Measurements from ENCODE around the gene ZNF385A. TPM values are rescaled to one million over a fixed set of nuclear protein-coding genes. Genes with fewer than 3 reads are reported as not detected.
A peak's percentile ranks its signal among the peaks of the same experiment; 100 is the strongest.

ZNF385A gene
- total RNA-seq, 4 donors from 2014 or later: 1.9 to 17.5 (median 5.7) TPM

DNA sequence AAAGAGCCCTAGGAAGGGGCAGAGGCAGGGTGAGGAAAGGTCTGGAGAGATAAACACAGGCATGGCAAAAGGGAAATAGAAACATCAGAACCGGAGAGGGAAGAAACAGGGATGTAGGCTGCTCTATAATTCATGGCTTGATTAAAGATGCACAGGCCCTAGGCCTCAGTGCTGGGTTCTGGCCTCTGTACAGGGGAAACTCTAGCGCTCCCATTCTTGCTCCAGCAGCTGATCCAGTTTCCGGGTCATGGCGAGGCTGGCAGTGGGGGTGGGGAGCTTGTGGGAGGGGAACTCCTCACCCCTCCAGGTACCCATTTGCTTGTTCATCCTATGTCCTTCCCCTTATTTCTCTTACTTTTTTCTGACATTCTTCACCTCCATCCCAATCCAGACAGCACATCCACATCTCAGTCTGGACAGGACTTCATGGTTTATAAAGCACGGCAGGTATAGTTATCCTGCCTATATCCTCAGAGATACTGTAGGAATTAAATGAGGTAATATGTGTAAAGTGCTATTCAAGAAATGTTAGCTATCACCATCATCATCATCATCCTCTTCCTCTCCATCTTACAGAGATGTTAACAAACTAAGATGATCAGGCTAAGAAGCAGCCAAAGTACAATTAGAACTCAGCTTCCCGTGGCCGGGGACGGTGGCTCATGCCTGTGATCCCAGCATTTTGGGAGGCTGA lies 12.3 kb downstream of the ZNF385A start:
- in situ Hi-C loops (cut with MboI; ENCODE audit: low pct_ligation_motif_present in 1 of 4, low pct_unique_long_range_greater_than_20kb in 1 of 4, low sequenced_read_pairs in 3 of 4): no loop called here
- Histone ChIP-seq H3K4me1 (peaks cover 0 to 58% (median 26%) of the 10 kb centered on the region in 4 donors), H3K36me3 (no peaks in the 10 kb centered on the region), H3K27ac (peak overlapping the region; percentile 38 to 57 (median 47)), H3K27me3 (no peaks in the 10 kb centered on the region), H3K4me3 (no peak overlapping the region), H3K9me3 (no peaks in the 10 kb centered on the region)
- DNase-seq: no peak
- TF ChIP-seq, protein P1, sequence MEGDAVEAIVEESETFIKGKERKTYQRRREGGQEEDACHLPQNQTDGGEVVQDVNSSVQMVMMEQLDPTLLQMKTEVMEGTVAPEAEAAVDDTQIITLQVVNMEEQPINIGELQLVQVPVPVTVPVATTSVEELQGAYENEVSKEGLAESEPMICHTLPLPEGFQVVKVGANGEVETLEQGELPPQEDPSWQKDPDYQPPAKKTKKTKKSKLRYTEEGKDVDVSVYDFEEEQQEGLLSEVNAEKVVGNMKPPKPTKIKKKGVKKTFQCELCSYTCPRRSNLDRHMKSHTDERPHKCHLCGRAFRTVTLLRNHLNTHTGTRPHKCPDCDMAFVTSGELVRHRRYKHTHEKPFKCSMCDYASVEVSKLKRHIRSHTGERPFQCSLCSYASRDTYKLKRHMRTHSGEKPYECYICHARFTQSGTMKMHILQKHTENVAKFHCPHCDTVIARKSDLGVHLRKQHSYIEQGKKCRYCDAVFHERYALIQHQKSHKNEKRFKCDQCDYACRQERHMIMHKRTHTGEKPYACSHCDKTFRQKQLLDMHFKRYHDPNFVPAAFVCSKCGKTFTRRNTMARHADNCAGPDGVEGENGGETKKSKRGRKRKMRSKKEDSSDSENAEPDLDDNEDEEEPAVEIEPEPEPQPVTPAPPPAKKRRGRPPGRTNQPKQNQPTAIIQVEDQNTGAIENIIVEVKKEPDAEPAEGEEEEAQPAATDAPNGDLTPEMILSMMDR (IDR thresholded peaks at IDR 0.05): no peak
- TF ChIP-seq EP300 (IDR thresholded peaks at IDR 0.05; ENCODE audit: low read depth) (no peak), POLR2A (IDR thresholded peaks at IDR 0.05) (no peak), POLR2AphosphoS5 (IDR thresholded peaks at IDR 0.05) (no peak)
- 58 to 72% methylated on average over 7 to 8 of the region's 8 CpGs for WGBS, 2 donors (ENCODE audit: low coverage in 1 of 2)
- intact Hi-C loops (cut with DNase I; ENCODE audit: low total_unique reads): no loop called here

- no peak for DNase-seq
- 0 to 57% methylated on average over 1 to 5 of the region's 5 CpGs for WGBS, 2 donors (ENCODE audit: low coverage in 1 of 2)
- in situ Hi-C loops (cut with MboI; ENCODE audit: low pct_ligation_motif_present in 1 of 4, low pct_unique_long_range_greater_than_20kb in 1 of 4, low sequenced_read_pairs in 3 of 4): no loop called here
These were observed 13.0 kb downstream of the ZNF385A start for GRCh38 chr12:54371328-54372112.

GRCh38 chr12:54370171-54370730 lies 14.3 kb downstream of the ZNF385A start:
- no peak for TF ChIP-seq EP300 (IDR thresholded peaks at IDR 0.05; ENCODE audit: low read depth)
- TF ChIP-seq POLR2AphosphoS5 (IDR thresholded peaks at IDR 0.05): peak in 1 of 3 donors; percentile 11
- TF ChIP-seq, protein P1 (IDR thresholded peaks at IDR 0.05): peak; percentile 87 to 93 (median 92)
- H3K4me3 ChIP-seq: peak overlapping the region; percentile 13 to 49 (median 24)
- H3K36me3 ChIP-seq: no peaks in the 10 kb centered on the region
- in situ Hi-C loops (cut with MboI; ENCODE audit: low pct_ligation_motif_present in 1 of 4, low pct_unique_long_range_greater_than_20kb in 1 of 4, low sequenced_read_pairs in 3 of 4): no loop called here
- H3K27me3 ChIP-seq: no peaks in the 10 kb centered on the region
- peak; percentile 79 for DNase-seq
- intact Hi-C loops (cut with DNase I; ENCODE audit: low total_unique reads): no loop called here
- 15 to 27% methylated on average over 8 to 42 of the region's 44 CpGs for WGBS, 2 donors (ENCODE audit: low coverage in 1 of 2)
- H3K4me1 ChIP-seq: peaks cover 0 to 58% (median 26%) of the 10 kb centered on the region in 4 donors
- peak overlapping the region; percentile 39 to 63 (median 53) for H3K27ac ChIP-seq
- no peaks in the 10 kb centered on the region for H3K9me3 ChIP-seq

More at GRCh38 chr12:54371328-54372112, 13.0 kb downstream of the ZNF385A start:
- intact Hi-C loops (cut with DNase I; ENCODE audit: low total_unique reads): no loop called here
- Histone ChIP-seq H3K27me3 (no peaks in the 10 kb centered on the region), H3K4me3 (no peak overlapping the region), H3K4me1 (peaks cover 0 to 58% (median 26%) of the 10 kb centered on the region in 4 donors), H3K27ac (peak overlapping the region; percentile 38 to 63 (median 54)), H3K9me3 (no peaks in the 10 kb centered on the region), H3K36me3 (no peaks in the 10 kb centered on the region)
- no peak for TF ChIP-seq EP300 (IDR thresholded peaks at IDR 0.05; ENCODE audit: low read depth)
- peak in 2 of 3 donors; percentile 45 to 58 for TF ChIP-seq POLR2AphosphoS5 (IDR thresholded peaks at IDR 0.05)

- peak overlapping the region; percentile 39 to 63 (median 53) for H3K27ac ChIP-seq
- H3K4me3 ChIP-seq: peak overlapping the region in 3 of 4 donors; percentile 23 to 49 (median 26)
- no peak for DNase-seq
These were observed 14.9 kb downstream of the ZNF385A start for GRCh38 chr12:54369597-54370131.

More at GRCh38 chr12:54369597-54370131, 14.9 kb downstream of the ZNF385A start:
- Histone ChIP-seq H3K36me3 (no peaks in the 10 kb centered on the region), H3K27me3 (no peaks in the 10 kb centered on the region), H3K9me3 (no peaks in the 10 kb centered on the region), H3K4me1 (peaks cover 0 to 52% (median 23%) of the 10 kb centered on the region in 4 donors)
- intact Hi-C loops (cut with DNase I; ENCODE audit: low total_unique reads) (loop anchor here (10.0 kb wide), 1 partner anchor 145 kb away; no protein-coding TSS in a partner anchor), in situ Hi-C loops (cut with MboI; ENCODE audit: low pct_ligation_motif_present in 1 of 4, low pct_unique_long_range_greater_than_20kb in 1 of 4, low sequenced_read_pairs in 3 of 4) (loop anchor here in 2 of 4 donors (10.0 kb wide), 3 partner anchors 75 to 145 kb away; no protein-coding TSS in a partner anchor)
- 25% methylated on average over 21 of the region's 21 CpGs; no CpG with 5 or more reads in 1 of the 2 donors for WGBS, 2 donors (ENCODE audit: low coverage in 1 of 2)
- no peak for TF ChIP-seq POLR2A (IDR thresholded peaks at IDR 0.05)
- TF ChIP-seq EP300 (IDR thresholded peaks at IDR 0.05; ENCODE audit: low read depth): no peak
- no peak for TF ChIP-seq POLR2AphosphoS5 (IDR thresholded peaks at IDR 0.05)
- TF ChIP-seq, protein P1 (IDR thresholded peaks at IDR 0.05): no peak
